PC-9 (cell line): ENCODE data around the gene TGFBR3. TPM values are rescaled to one million over a fixed set of nuclear protein-coding genes. Genes with fewer than 3 reads are reported as not detected.

ENCODE experiments used
- BruUV-seq: library from RNA; stranded (reverse); fragments of 400-500 nt; replicated peaks from 2 replicates; lab custom pipeline; 2021; lab: Mats Ljungman, UMichigan
- CTCF ChIA-PET: fragments of 300-600 bp; sonication (Branson Sonifier 250); formaldehyde crosslinking; loops from one replicate; lab custom pipeline; 2022; ENCODE audit warnings: antibody characterized with exemption; lab: Charles Lee
- POLR2A ChIA-PET: fragments of 300-600 bp; sonication (Branson Sonifier 250); formaldehyde crosslinking; loops from one replicate; lab custom pipeline; 2022; ENCODE audit warnings: antibody characterized with exemption; ENCODE audit not compliant: unreplicated experiment; lab: Charles Lee
- DNase-seq, 2 experiments: peaks; one replicate each; pipeline versions ENCODE4 v3.0.0 to v3.0.0-alpha.2; 2015 to 2022; ENCODE audit warnings: mixed read lengths in 1 of 2
- H2AFZ ChIP-seq: fragments of 200-600 bp; sonication (generic); 2 replicates; pipeline ENCODE4 v1.8.1; 2017; ENCODE audit warnings: antibody characterized with exemption
- H3F3A ChIP-seq: fragments of 200-600 bp; sonication (generic); 2 replicates; pipeline ENCODE4 v1.8.1; 2017; ENCODE audit warnings: antibody characterized with exemption, mild to moderate bottlenecking, low read depth; ENCODE audit not compliant: insufficient read depth
- H3K27ac ChIP-seq: fragments of 200-600 bp; sonication (generic); 2 replicates; pipeline ENCODE4 v1.6.1; 2016; ENCODE audit warnings: mixed run types
- H3K27me3 ChIP-seq: fragments of 200-600 bp; sonication (generic); 2 replicates; pipeline ENCODE4 v1.6.1; 2016; ENCODE audit warnings: low read depth, mixed run types; ENCODE audit not compliant: insufficient read depth
- H3K36me3 ChIP-seq: fragments of 200-600 bp; sonication (generic); 2 replicates; pipeline ENCODE4 v1.6.1; 2016; ENCODE audit warnings: low read depth, mixed run types
- H3K4me1 ChIP-seq: fragments of 200-600 bp; sonication (generic); replicated peaks from 2 replicates; pipeline ENCODE4 v1.6.1; 2016; ENCODE audit warnings: mixed run types; ENCODE audit not compliant: insufficient read depth
- H3K4me2 ChIP-seq: fragments of 200-600 bp; sonication (generic); 2 replicates; pipeline ENCODE4 v1.6.1; 2017; ENCODE audit warnings: mixed run types
- H3K4me3 ChIP-seq: fragments of 200-600 bp; sonication (generic); 2 replicates; pipeline ENCODE4 v1.6.1; 2016; ENCODE audit warnings: mixed run types
- H3K79me2 ChIP-seq: fragments of 200-600 bp; sonication (generic); 2 replicates; pipeline ENCODE4 v1.6.1; 2017; ENCODE audit warnings: low read depth, mixed run types
- H3K9me2 ChIP-seq: fragments of 200-600 bp; sonication (generic); 2 replicates; pipeline ENCODE4 v1.8.1; 2017; ENCODE audit warnings: mild to moderate bottlenecking; ENCODE audit not compliant: insufficient read depth
- H3K9me3 ChIP-seq: fragments of 200-600 bp; sonication (generic); 2 replicates; pipeline ENCODE4 v1.8.1; 2016; ENCODE audit warnings: low read depth; ENCODE audit not compliant: insufficient read depth
- H4K20me1 ChIP-seq: fragments of 200-600 bp; sonication (generic); 2 replicates; pipeline ENCODE4 v1.8.1; 2017; ENCODE audit not compliant: insufficient read depth
- EZH2 ChIP-seq: fragments of 200-600 bp; sonication (generic); IDR thresholded peaks from 2 replicates; pipeline ENCODE4 v1.8.0; 2017; ENCODE audit warnings: antibody characterized with exemption, low read depth
- intact Hi-C: fragments of 100-400 bp; cut with micrococcal nuclease; formaldehyde crosslinking; loops from one replicate; pipeline ENCODE4 v1.10.0; 2022; ENCODE audit not compliant: unreplicated experiment
- total RNA-seq: library from RNA; stranded (reverse); gene quantifications from 2 replicates; pipeline ENCODE4 v1.2.3, GENCODE V29; 2021
- TF ChIP-seq, protein P1 (sequence below): fragments of 200-600 bp; sonication (generic); conservative IDR thresholded peaks from 2 replicates; pipeline ENCODE4 v1.6.1; 2017; ENCODE audit warnings: mixed run types, antibody characterized with exemption, mild to moderate bottlenecking, moderate library complexity

TGFBR3 gene
- total RNA-seq, 1 experiment from 2014 or later, result 1.6 TPM

DNA sequence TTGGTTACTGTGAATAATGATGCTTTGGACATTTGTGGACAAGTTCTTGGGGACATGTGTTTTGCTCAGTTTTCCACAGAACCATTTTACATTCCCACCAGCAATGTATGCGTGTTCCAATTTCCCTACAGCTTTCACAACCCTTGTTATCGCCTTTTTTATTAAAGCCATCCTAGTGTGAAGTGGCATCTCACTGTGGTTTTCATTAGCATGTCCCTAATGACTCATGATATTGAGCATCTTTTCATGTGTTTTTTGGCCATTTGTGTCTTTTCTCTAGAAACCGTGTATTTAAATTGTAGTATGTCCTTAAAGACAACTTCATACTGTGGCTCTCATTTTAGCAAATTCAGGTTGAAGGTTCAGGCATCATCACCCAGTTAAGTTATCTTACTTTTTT is 132.1 kb downstream of the TGFBR3 start:
- Histone ChIP-seq H3K4me1 (peaks cover 10% of the 10 kb centered on the region), H3K36me3 (no peaks in the 10 kb centered on the region), H3K9me2 (no peaks in the 10 kb centered on the region), H2AFZ (no peak overlapping the region), H3K4me2 (no peak overlapping the region), H4K20me1 (no peaks in the 10 kb centered on the region), H3K79me2 (no peaks in the 10 kb centered on the region), H3K4me3 (no peak overlapping the region), H3K27me3 (no peaks in the 10 kb centered on the region), H3F3A (no peaks in the 10 kb centered on the region), H3K27ac (no peak overlapping the region), H3K9me3 (no peaks in the 10 kb centered on the region)
- no peak for DNase-seq
- CTCF ChIA-PET, result no interaction called here
- BruUV-seq, result no TSS peak
- intact Hi-C loops, result no loop called here
- TF ChIP-seq, protein P1, sequence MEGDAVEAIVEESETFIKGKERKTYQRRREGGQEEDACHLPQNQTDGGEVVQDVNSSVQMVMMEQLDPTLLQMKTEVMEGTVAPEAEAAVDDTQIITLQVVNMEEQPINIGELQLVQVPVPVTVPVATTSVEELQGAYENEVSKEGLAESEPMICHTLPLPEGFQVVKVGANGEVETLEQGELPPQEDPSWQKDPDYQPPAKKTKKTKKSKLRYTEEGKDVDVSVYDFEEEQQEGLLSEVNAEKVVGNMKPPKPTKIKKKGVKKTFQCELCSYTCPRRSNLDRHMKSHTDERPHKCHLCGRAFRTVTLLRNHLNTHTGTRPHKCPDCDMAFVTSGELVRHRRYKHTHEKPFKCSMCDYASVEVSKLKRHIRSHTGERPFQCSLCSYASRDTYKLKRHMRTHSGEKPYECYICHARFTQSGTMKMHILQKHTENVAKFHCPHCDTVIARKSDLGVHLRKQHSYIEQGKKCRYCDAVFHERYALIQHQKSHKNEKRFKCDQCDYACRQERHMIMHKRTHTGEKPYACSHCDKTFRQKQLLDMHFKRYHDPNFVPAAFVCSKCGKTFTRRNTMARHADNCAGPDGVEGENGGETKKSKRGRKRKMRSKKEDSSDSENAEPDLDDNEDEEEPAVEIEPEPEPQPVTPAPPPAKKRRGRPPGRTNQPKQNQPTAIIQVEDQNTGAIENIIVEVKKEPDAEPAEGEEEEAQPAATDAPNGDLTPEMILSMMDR, result no peak
- no peak for TF ChIP-seq EZH2
- POLR2A ChIA-PET, result no interaction called here

GRCh38 chr1:91752324-91752723 is 133.6 kb downstream of the TGFBR3 start:
- ChIA-PET POLR2A (no interaction called here), CTCF (interaction anchor here (0.9 kb wide), 1 partner anchor 44 kb away, joined by 6 read pairs; no protein-coding TSS in a partner anchor)
- Histone ChIP-seq H3K27ac (no peak overlapping the region), H3K4me3 (no peak overlapping the region), H3K36me3 (no peaks in the 10 kb centered on the region), H3K4me2 (no peak overlapping the region), H4K20me1 (no peaks in the 10 kb centered on the region), H3K4me1 (peaks cover 10% of the 10 kb centered on the region), H3F3A (no peaks in the 10 kb centered on the region), H3K27me3 (no peaks in the 10 kb centered on the region), H3K79me2 (no peaks in the 10 kb centered on the region), H3K9me3 (peaks cover 1% of the 10 kb centered on the region; the same call in 1 of the 2 replicates), H2AFZ (no peak overlapping the region), H3K9me2 (no peaks in the 10 kb centered on the region)
- no TSS peak for BruUV-seq
- no peak for TF ChIP-seq EZH2
- TF ChIP-seq, protein P1, result no peak
- intact Hi-C loops, result no loop called here
- no peak for DNase-seq

- peaks cover 10% of the 10 kb centered on the region for H3K4me1 ChIP-seq
These were observed 134.7 kb downstream of the TGFBR3 start for GRCh38 chr1:91751275-91751674.

More at GRCh38 chr1:91751275-91751674, 134.7 kb downstream of the TGFBR3 start:
- no peak for DNase-seq
- BruUV-seq, result no TSS peak
- ChIA-PET POLR2A (no interaction called here), CTCF (interaction anchor here (0.9 kb wide), 1 partner anchor 43 kb away, joined by 6 read pairs; no protein-coding TSS in a partner anchor)
- intact Hi-C loops, result no loop called here
- H3F3A ChIP-seq, result no peaks in the 10 kb centered on the region
- no peak overlapping the region for H3K27ac ChIP-seq
- peaks cover 4% of the 10 kb centered on the region; the same call in 1 of the 2 replicates for H3K36me3 ChIP-seq
- H2AFZ ChIP-seq, result no peak overlapping the region
- H4K20me1 ChIP-seq, result no peaks in the 10 kb centered on the region
- H3K4me3 ChIP-seq, result no peak overlapping the region
- peaks cover 12% of the 10 kb centered on the region for H3K9me3 ChIP-seq
- no peaks in the 10 kb centered on the region for H3K79me2 ChIP-seq
- H3K9me2 ChIP-seq, result no peaks in the 10 kb centered on the region
- H3K4me2 ChIP-seq, result no peak overlapping the region
- TF ChIP-seq, protein P1, result no peak
- TF ChIP-seq EZH2, result no peak
- no peaks in the 10 kb centered on the region for H3K27me3 ChIP-seq
